T-helper 2 cell treated with Interferon-gamma antibody and Interleukin-4, amounts not matched to agents 100 ng/mL and 5 ng/mL, for 36 hours (primary cell): ENCODE results near the gene CR1. TPM values are rescaled to one million over a fixed set of nuclear protein-coding genes. Genes with fewer than 3 reads are reported as not detected.
"Not testable (repeated sequence)": the region's sequence is repeated elsewhere in the genome, so short reads cannot be mapped to it uniquely, and the experiment has no call there.

Source experiments
- intact Hi-C: fragments of 100-400 bp; cut with micrococcal nuclease; formaldehyde crosslinking; loops from one replicate; pipeline ENCODE4 v1.15.1; 2023
- total RNA-seq: library from RNA; stranded (reverse); gene quantifications from 2 replicates; pipeline ENCODE4 v1.2.3, GENCODE V29; 2022

The CR1 gene
- total RNA-seq, 1 donor from 2014 or later = 0.16 TPM

DNA sequence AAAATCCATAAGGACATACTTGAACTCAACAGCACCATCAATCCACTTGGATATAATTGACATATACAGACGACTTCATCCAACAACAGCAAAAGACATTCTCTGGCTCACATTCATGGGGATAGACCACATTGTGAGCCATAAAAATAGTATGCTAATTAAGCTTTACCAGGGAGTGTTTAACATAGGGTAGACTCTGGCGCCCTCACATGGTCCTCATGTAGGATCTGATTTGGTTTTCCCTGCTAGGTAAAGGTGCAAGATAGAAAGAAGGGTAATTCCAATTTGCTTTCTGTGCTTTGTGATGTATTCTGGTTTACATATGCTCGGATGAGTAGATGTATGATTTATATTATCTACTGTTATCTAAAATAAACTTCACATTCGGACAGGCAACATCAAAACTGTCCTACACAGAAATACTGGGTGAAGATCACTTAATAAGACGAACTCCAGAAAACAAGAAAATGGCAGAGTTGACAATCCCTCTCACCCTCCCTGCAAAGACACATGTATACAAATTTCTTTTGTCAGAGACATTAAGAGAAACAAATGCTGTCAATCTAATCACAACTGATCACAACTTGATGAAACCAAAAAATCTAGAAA lies 176.7 kb downstream of the CR1 start:
- intact Hi-C loops = no loop called here

DNA sequence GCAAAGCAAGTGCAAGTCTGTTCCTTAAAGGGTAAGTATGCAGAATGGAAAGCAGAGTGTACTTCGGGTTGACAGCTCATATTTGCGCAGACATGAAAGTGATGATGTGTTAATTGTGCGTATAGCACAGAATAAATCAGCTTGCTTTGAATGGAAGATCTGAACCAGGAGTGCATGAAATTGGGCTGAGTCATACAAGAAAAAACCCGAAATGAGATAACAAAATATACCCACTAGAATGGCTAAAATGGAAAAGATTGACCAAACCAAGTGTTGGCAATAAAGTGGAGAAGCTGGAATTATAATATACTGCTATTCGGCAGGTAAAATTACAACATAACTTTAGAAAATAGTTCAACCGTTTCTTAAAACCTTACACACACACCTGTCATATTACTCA lies 177.4 kb downstream of the CR1 start:
- intact Hi-C loops = no loop called here

DNA sequence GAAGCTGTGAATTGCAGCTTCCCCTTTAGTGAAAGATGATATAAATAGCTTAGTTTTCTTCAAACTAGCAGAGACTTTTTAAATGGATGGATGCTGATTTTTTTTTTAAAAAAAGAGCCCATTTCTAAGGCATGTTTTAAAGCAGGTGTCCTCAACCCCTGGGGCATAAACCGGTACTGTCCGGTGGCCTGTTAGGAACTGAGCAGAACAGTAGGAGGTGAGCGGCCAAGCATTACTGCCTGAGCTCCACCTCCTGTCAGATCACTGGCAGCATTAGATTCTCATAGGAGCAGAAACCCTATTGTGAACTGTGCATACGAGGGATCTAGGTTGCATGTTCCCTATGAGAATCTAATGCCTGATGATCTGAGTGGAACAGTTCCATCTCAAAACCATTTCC lies 180.2 kb downstream of the CR1 start:
- intact Hi-C loops = no loop called here

DNA sequence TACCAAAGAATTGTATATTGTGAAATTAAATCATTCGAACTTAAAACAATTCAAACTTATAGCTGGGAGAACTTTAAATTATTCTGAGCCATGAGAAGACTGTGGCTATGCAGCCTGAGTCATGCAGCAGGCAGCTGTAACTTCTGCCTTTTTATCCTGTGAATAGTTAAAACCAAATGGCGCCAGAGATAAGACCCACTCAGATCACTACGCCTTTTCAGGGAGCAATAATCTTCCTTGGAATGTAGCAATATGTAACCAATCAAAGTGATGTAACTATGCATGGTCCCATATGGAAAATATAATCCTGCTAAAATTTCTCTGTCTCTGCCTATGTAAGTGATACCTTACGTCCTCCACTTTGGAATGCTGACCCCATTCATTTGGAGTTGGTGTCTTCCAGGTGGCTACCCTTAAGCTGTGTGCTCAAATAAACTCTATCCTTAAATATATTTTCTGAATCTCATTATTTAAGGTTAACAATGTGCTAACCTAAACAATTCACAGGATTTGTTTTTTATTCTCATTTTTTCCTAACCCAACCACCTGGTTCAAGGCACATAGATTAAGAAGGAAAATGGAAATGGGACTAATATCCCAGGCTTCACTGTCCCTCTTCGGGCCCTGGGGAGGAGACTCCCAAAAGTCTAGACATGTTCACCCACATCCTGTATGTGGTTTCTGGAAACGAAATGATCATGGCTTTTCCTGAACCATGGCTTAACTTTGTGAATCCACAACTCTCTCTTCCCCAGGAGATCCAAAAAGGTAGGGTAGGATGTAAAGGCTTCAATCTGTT lies 184.8 kb downstream of the CR1 start:
- intact Hi-C loops = not testable (repeated sequence)

DNA sequence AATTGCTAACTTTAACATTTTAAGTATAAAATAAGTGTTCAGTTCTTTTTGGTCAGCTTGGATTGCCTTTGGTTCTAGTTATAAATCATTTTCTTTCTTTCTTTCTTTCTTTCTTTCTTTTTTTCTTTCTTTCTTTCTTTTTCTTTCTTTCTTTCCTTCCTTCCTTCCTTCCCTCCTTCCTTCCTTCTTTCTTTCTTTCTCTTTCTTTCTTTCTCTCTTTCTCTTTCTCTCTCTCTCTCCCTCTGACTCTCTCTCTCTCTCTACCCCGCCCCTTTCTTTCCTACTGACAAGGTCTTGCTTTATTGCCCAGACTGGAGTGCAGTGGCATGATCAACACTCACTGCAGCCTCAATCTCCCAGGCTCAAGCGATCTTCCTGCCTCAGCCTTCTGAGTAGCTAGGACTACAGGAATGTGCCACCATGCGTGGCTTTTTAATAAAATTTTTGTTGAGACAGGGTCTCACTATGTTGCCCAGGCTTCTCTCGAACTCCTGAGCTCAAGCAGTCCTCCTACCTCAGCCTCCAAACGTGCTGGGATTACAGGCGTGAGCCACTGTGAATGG lies 187.0 kb downstream of the CR1 start:
- intact Hi-C loops = not testable (repeated sequence)

DNA sequence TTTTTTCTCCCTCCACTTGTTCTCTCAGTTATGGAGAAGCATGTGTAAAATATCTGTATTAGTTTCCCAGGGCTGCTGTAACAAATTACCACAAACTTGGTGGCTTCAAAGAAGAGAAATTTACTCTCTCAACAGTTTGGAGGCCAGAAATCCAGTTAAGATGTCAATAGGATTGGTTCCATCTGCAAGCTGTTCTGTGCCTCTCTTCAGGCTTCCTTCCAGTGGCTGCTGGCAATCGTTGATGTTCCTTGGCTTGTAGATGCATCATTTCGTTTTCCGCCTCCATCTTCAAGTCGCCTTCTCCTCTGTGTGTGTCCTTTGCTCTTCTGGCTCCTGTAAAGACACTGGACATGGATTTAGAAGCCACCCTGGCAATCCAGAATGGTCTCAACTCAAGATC lies 194.6 kb downstream of the CR1 start:
- intact Hi-C loops = not testable (repeated sequence)

DNA sequence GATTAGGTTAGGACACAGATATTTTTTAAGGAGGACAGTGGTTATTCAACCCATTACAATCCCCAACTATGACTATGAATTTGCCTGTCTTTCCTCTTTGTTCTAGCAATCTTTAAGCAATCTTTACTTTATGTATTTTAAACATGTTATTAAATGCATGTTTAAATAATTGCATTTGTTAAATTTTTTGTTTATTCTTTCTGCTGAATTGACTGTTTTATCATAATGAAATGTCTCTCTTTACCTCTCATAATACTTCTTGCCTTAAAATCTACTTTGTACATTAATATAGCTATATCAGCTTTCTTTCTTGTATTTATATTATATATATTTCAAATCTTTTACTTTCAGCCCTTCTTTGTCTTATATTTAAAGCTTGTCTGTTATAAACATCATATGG lies 195.1 kb downstream of the CR1 start:
- intact Hi-C loops = no loop called here

Other genes with a start within 250 kb of the CR1 start
- 91.3 and 98.6 TPM in 2 replicates for gene CD55, start 174.5 kb upstream of the CR1 start, total RNA-seq
- gene CR2, start 41.8 kb upstream of the CR1 start, total RNA-seq = 0.05 TPM in 1 of 2 replicates, not detected in the other
- gene CR1L, start 149.0 kb downstream of the CR1 start, total RNA-seq = not detected in 2 replicates